ENCODE data around the gene CD300LG.

- TF ChIP-seq, protein P1, sequence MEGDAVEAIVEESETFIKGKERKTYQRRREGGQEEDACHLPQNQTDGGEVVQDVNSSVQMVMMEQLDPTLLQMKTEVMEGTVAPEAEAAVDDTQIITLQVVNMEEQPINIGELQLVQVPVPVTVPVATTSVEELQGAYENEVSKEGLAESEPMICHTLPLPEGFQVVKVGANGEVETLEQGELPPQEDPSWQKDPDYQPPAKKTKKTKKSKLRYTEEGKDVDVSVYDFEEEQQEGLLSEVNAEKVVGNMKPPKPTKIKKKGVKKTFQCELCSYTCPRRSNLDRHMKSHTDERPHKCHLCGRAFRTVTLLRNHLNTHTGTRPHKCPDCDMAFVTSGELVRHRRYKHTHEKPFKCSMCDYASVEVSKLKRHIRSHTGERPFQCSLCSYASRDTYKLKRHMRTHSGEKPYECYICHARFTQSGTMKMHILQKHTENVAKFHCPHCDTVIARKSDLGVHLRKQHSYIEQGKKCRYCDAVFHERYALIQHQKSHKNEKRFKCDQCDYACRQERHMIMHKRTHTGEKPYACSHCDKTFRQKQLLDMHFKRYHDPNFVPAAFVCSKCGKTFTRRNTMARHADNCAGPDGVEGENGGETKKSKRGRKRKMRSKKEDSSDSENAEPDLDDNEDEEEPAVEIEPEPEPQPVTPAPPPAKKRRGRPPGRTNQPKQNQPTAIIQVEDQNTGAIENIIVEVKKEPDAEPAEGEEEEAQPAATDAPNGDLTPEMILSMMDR (IDR thresholded peaks at IDR 0.05) = no peak
- no peak for TF ChIP-seq POLR2A (IDR thresholded peaks at IDR 0.05)
Observed at GRCh38 chr17:43877031-43877430, 30.1 kb downstream of the CD300LG start.

All from adrenal gland (tissue), 5 donors.